HepG2 (cell line): Measurements from ENCODE around the gene NR2F1-AS1. TPM values are rescaled to one million over a fixed set of nuclear protein-coding genes. Genes with fewer than 3 reads are reported as not detected.
"Not testable (repeated sequence)": the region's sequence is repeated elsewhere in the genome, so short reads cannot be mapped to it uniquely, and the experiment has no call there.

Experiments used
- ATAC-seq: fragments of 200-7000 bp; cut with Tn5 transposase; 3 replicates; pipeline ENCODE4 v1.9.1; 2020; ENCODE audit warnings: mild to moderate bottlenecking, moderate library complexity
- BruUV-seq: library from RNA; stranded (reverse); fragments of 400-500 nt; replicated peaks from 2 replicates; lab custom pipeline; 2021; lab: Mats Ljungman, UMichigan
- CTCF ChIA-PET: fragments of 300-600 bp; formaldehyde crosslinking; extraction: SDS; loops from one replicate; lab custom pipeline; 2021; ENCODE audit warnings: low total read pairs, inconsistent platforms, low intra/inter-chr PET ratio; lab: Yijun Ruan, JAX
- POLR2A ChIA-PET: fragments of 350-600 bp; sonication (Branson Sonifier 250); formaldehyde crosslinking; loops from one replicate; lab custom pipeline; 2020; ENCODE audit warnings: antibody characterized with exemption, inconsistent platforms; lab: Yijun Ruan, JAX
- DNase-seq: peaks from one replicate; pipeline ENCODE4 v3.0.0-alpha.2; 2015; ENCODE audit warnings: low spot score
- FAIRE-seq: peaks from 3 replicates; lab custom pipeline; 2011; peaks lifted over from hg19 to GRCh38; lab: Jason Lieb, UNC
- H2AFZ ChIP-seq: one replicate; pipeline ENCODE4 v1.6.1; 2011; ENCODE audit warnings: low read length, inconsistent platforms
- H3K27ac ChIP-seq: fragments of 300-600 bp; 3 replicates; pipeline ENCODE4 v1.8.0; 2011; ENCODE audit warnings: mixed run types, mild to moderate bottlenecking, mixed read lengths, low read length, inconsistent platforms; ENCODE audit not compliant: insufficient read depth; ENCODE audit errors: extremely low read length
- H3K27me3 ChIP-seq, 2 experiments: fragments of 200-600 bp in 1 of 2; 2 replicates in 1 of 2; 3 replicates in 1 of 2; pipeline versions ENCODE4 v1.6.0 to v1.8.0; 2011; ENCODE audit warnings: low read length in 2 of 2, mild to moderate bottlenecking in 2 of 2, moderate library complexity in 2 of 2, inconsistent platforms in 1 of 2; ENCODE audit not compliant: insufficient read depth in 2 of 2, control insufficient read depth in 1 of 2
- H3K36me3 ChIP-seq, 2 experiments: fragments of 200-600 bp in 1 of 2; replicated peaks in 1 of 2; 2 replicates in 1 of 2; 3 replicates in 1 of 2; pipeline versions ENCODE4 v1.5.1 to v1.8.0; 2011; ENCODE audit warnings: low read length in 2 of 2, inconsistent platforms in 1 of 2; ENCODE audit not compliant: insufficient read depth in 2 of 2, control insufficient read depth in 1 of 2
- H3K4me1 ChIP-seq: 2 replicates; pipeline ENCODE4 v1.5.1; 2012; ENCODE audit warnings: low read length, inconsistent platforms; ENCODE audit not compliant: insufficient read depth
- H3K4me2 ChIP-seq: 2 replicates; pipeline ENCODE4 v1.6.0; 2011; ENCODE audit warnings: low read depth, low read length, inconsistent platforms
- H3K4me3 ChIP-seq, 3 experiments: fragments of 200-600 bp in 1 of 3; sonication (generic), shearing (Covaris generic) in 1 of 3; replicated peaks in 1 of 3; 2 replicates each; pipeline ENCODE4 v1.5.1; 2011 to 2016; ENCODE audit warnings: low read length in 3 of 3, inconsistent platforms in 2 of 3, low read depth in 2 of 3, mild to moderate bottlenecking in 2 of 3, control low read depth in 1 of 3, mixed read lengths in 1 of 3; ENCODE audit not compliant: insufficient read depth in 1 of 3
- H3K79me2 ChIP-seq: one replicate; pipeline ENCODE4 v1.6.1; 2011; ENCODE audit warnings: low read length, inconsistent platforms; ENCODE audit not compliant: insufficient read depth
- H3K9ac ChIP-seq: 2 replicates; pipeline ENCODE4 v1.6.0; 2011; ENCODE audit warnings: mild to moderate bottlenecking, low read depth, low read length, inconsistent platforms; ENCODE audit not compliant: insufficient read depth
- H3K9me3 ChIP-seq: 2 replicates; pipeline ENCODE4 v1.5.1; 2012; ENCODE audit warnings: mild to moderate bottlenecking, low read length
- H4K20me1 ChIP-seq: 2 replicates; pipeline ENCODE4 v1.6.0; 2011; ENCODE audit warnings: inconsistent platforms, mild to moderate bottlenecking, low read length, moderate library complexity; ENCODE audit not compliant: insufficient read depth
- BCL6 ChIP-seq: IDR thresholded peaks from 2 replicates; pipeline ENCODE4 v1.6.1; 2016; ENCODE audit warnings: missing genetic modification reagents, missing compliant biosample characterization
- FOXM1 ChIP-seq: sonication (generic); formaldehyde crosslinking; IDR thresholded peaks from 2 replicates; pipeline ENCODE4 v1.5.0; 2020; ENCODE audit warnings: missing genetic modification reagents
- KAT8 ChIP-seq: IDR thresholded peaks from 2 replicates; pipeline ENCODE4 v1.6.1; 2016; ENCODE audit warnings: missing genetic modification reagents, missing compliant biosample characterization
- THYN1 ChIP-seq: sonication (generic); formaldehyde crosslinking; IDR thresholded peaks from 2 replicates; pipeline ENCODE4 v1.8.1; 2023; ENCODE audit warnings: low read depth, mild to moderate bottlenecking, moderate library complexity, missing genetic modification reagents, borderline replicate concordance
- ZBTB8A ChIP-seq: sonication (generic); formaldehyde crosslinking; IDR thresholded peaks from 2 replicates; pipeline ENCODE4 v1.4.0; 2020; ENCODE audit warnings: mild to moderate bottlenecking, low read depth, missing genetic modification reagents, borderline replicate concordance
- ZNF841 ChIP-seq: sonication (generic); formaldehyde crosslinking; IDR thresholded peaks from 2 replicates; pipeline ENCODE4 v1.8.1; 2023; ENCODE audit warnings: missing genetic modification reagents, borderline replicate concordance
- WGBS: methylation state at CpG from one replicate; pipeline ENCODE4 v1.1.6; 2017; ENCODE audit warnings: low lambda C conversion rate; 5-methylcytosine and 5-hydroxymethylcytosine counted together
- in situ Hi-C: cut with HindIII; loops from 2 replicates; pipeline ENCODE4 v1.10.0; 2017; ENCODE audit warnings: low pct_unique_long_range_greater_than_20kb; ENCODE audit not compliant: extremely low pct_ligation_motif_present
- intact Hi-C: fragments of 100-400 bp; cut with micrococcal nuclease; formaldehyde crosslinking; loops from one replicate; pipeline ENCODE4 v1.10.0; 2022; ENCODE audit not compliant: unreplicated experiment
- polyA plus RNA-seq, 8 experiments: library from polyadenylated mRNA; depleted of rRNA in 3 of 8; stranded (reverse) in 7 of 8; unstranded in 1 of 8; fragments of >200 nt; fragmentation: Illumina TruSeq in 4 of 8; extraction: Trizol in 4 of 8; gene quantifications; 2 replicates each; pipeline versions ENCODE4 v1.2.1 to v1.2.3, GENCODE V29; 2011 to 2016; ENCODE audit warnings: low read depth in 4 of 8, missing spikeins in 1 of 8, mixed read lengths in 1 of 8; ENCODE audit not compliant: insufficient read depth in 1 of 8
- total RNA-seq, 5 experiments: library from RNA; depleted of rRNA; stranded (reverse); fragments of >200 nt; fragmentation: Illumina TruSeq; extraction: Trizol; gene quantifications; 2 replicates each; pipeline ENCODE4 v1.2.3, GENCODE V29; 2016; ENCODE audit warnings: low read depth in 1 of 5
- TF ChIP-seq, protein P1 (sequence below): sonication (generic); formaldehyde crosslinking; IDR thresholded peaks from 2 replicates; pipeline ENCODE4 v1.4.0; 2020; ENCODE audit warnings: missing genetic modification reagents, borderline replicate concordance
- TF ChIP-seq, protein P2 (sequence below): sonication (generic); formaldehyde crosslinking; conservative IDR thresholded peaks from 2 replicates; pipeline ENCODE4 v1.4.0; 2020; ENCODE audit warnings: missing genetic modification reagents
- TF ChIP-seq, protein P3 (sequence below): sonication (generic); formaldehyde crosslinking; IDR thresholded peaks from 2 replicates; pipeline ENCODE4 v1.4.0; 2020; ENCODE audit warnings: missing genetic modification reagents

NR2F1-AS1 gene
- total and polyA plus RNA-seq, 2 of the 13 experiments (the other 11 are each of a cell fraction or from before 2014, with no cell fraction given), result 2.8 TPM

DNA sequence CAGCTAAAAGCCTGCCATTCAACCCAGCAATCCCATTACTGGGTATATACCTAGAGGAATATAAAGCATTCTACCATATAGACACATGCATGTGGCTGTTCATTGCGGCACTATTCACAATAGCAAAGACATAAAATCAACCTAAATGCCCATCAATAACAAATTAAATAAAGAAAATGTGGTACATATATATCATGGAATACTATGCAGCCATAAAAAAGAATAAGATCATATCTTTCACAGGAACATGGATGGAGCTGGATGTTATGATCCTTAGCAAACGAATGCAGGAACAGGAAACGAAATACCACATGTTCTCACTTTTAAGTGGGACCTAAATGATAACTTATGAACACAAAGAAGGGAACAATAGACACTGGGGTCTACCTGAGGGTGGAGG, 59.2 kb downstream of the NR2F1-AS1 start:
- H3K9me3 ChIP-seq, H3K79me2 ChIP-seq, intact Hi-C loops, H3K9ac ChIP-seq, FAIRE-seq, POLR2A ChIA-PET, H4K20me1 ChIP-seq, in situ Hi-C loops, CTCF ChIA-PET, H3K4me1 ChIP-seq, H3K4me3 ChIP-seq, H3K36me3 ChIP-seq, ATAC-seq, BruUV-seq, H3K27me3 ChIP-seq, H2AFZ ChIP-seq, H3K27ac ChIP-seq, H3K4me2 ChIP-seq, DNase-seq: not testable (repeated sequence)
- 60% methylated on average over 3 of the region's 3 CpGs for WGBS

DNA sequence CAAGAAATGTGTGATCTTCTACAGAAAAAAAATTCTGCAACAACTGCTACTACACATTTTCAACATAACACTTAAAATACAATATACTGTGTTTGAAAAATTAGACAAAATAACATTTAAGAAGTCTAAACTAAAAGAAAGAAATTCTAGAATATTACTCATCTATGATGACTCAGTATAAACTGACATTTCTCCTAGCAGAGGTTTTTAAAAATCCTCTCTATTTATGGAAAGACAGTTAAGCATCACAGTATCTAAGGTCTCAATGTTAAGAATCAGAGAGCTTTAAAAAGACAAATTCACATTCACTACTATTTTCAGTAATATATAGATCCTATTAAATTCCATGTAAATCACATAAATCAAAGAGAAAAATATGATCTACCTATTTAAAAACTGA, 61.3 kb downstream of the NR2F1-AS1 start:
- Histone ChIP-seq H3K27ac (no peak overlapping the region), H3K4me1 (no peaks in the 10 kb centered on the region), H3K79me2 (no peaks in the 10 kb centered on the region), H2AFZ (no peak overlapping the region), H3K4me3 (no peak overlapping the region), H3K36me3 (no peaks in the 10 kb centered on the region), H3K9me3 (no peaks in the 10 kb centered on the region), H3K9ac (no peak overlapping the region), H3K27me3 (no peaks in the 10 kb centered on the region; a peak in 1 of 5 replicates), H4K20me1 (no peaks in the 10 kb centered on the region), H3K4me2 (no peak overlapping the region)
- intact Hi-C loops, result no loop called here
- FAIRE-seq, result no peak
- in situ Hi-C loops, result no loop called here
- BruUV-seq, result no TSS peak
- POLR2A ChIA-PET, result no interaction called here
- no peak for ATAC-seq
- CTCF ChIA-PET, result no interaction called here
- no peak for DNase-seq
- TF ChIP-seq, protein P1, sequence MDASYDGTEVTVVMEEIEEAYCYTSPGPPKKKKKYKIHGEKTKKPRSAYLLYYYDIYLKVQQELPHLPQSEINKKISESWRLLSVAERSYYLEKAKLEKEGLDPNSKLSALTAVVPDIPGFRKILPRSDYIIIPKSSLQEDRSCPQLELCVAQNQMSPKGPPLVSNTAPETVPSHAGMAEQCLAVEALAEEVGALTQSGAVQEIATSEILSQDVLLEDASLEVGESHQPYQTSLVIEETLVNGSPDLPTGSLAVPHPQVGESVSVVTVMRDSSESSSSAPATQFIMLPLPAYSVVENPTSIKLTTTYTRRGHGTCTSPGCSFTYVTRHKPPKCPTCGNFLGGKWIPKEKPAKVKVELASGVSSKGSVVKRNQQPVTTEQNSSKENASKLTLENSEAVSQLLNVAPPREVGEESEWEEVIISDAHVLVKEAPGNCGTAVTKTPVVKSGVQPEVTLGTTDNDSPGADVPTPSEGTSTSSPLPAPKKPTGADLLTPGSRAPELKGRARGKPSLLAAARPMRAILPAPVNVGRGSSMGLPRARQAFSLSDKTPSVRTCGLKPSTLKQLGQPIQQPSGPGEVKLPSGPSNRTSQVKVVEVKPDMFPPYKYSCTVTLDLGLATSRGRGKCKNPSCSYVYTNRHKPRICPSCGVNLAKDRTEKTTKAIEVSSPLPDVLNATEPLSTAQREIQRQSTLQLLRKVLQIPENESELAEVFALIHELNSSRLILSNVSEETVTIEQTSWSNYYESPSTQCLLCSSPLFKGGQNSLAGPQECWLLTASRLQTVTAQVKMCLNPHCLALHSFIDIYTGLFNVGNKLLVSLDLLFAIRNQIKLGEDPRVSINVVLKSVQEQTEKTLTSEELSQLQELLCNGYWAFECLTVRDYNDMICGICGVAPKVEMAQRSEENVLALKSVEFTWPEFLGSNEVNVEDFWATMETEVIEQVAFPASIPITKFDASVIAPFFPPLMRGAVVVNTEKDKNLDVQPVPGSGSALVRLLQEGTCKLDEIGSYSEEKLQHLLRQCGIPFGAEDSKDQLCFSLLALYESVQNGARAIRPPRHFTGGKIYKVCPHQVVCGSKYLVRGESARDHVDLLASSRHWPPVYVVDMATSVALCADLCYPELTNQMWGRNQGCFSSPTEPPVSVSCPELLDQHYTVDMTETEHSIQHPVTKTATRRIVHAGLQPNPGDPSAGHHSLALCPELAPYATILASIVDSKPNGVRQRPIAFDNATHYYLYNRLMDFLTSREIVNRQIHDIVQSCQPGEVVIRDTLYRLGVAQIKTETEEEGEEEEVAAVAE (CRISPR knock-in tag), result no peak
- TF ChIP-seq THYN1 (CRISPR knock-in tag) (no peak), ZBTB8A (CRISPR knock-in tag) (no peak), KAT8 (CRISPR knock-in tag) (no peak), ZNF841 (CRISPR knock-in tag) (no peak), FOXM1 (CRISPR knock-in tag) (no peak), BCL6 (CRISPR knock-in tag) (no peak)
- TF ChIP-seq, protein P2, sequence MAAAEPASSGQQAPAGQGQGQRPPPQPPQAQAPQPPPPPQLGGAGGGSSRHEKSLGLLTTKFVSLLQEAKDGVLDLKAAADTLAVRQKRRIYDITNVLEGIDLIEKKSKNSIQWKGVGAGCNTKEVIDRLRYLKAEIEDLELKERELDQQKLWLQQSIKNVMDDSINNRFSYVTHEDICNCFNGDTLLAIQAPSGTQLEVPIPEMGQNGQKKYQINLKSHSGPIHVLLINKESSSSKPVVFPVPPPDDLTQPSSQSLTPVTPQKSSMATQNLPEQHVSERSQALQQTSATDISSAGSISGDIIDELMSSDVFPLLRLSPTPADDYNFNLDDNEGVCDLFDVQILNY (CRISPR knock-in tag), result no peak
- TF ChIP-seq, protein P3, sequence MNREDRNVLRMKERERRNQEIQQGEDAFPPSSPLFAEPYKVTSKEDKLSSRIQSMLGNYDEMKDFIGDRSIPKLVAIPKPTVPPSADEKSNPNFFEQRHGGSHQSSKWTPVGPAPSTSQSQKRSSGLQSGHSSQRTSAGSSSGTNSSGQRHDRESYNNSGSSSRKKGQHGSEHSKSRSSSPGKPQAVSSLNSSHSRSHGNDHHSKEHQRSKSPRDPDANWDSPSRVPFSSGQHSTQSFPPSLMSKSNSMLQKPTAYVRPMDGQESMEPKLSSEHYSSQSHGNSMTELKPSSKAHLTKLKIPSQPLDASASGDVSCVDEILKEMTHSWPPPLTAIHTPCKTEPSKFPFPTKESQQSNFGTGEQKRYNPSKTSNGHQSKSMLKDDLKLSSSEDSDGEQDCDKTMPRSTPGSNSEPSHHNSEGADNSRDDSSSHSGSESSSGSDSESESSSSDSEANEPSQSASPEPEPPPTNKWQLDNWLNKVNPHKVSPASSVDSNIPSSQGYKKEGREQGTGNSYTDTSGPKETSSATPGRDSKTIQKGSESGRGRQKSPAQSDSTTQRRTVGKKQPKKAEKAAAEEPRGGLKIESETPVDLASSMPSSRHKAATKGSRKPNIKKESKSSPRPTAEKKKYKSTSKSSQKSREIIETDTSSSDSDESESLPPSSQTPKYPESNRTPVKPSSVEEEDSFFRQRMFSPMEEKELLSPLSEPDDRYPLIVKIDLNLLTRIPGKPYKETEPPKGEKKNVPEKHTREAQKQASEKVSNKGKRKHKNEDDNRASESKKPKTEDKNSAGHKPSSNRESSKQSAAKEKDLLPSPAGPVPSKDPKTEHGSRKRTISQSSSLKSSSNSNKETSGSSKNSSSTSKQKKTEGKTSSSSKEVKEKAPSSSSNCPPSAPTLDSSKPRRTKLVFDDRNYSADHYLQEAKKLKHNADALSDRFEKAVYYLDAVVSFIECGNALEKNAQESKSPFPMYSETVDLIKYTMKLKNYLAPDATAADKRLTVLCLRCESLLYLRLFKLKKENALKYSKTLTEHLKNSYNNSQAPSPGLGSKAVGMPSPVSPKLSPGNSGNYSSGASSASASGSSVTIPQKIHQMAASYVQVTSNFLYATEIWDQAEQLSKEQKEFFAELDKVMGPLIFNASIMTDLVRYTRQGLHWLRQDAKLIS (CRISPR knock-in tag), result no peak
